HEK293 (cell line): ENCODE data around the gene CRIP1.

Source experiments
- CTCF ChIA-PET: fragments of 350-600 bp; formaldehyde crosslinking; extraction: SDS; loops from one replicate; lab custom pipeline; 2021; ENCODE audit warnings: antibody characterized with exemption; lab: Yijun Ruan, JAX
- POLR2A ChIA-PET: fragments of 300-600 bp; formaldehyde crosslinking; extraction: SDS; loops from one replicate; lab custom pipeline; 2020; ENCODE audit warnings: antibody characterized with exemption, inconsistent platforms; lab: Yijun Ruan, JAX
- H3K27ac ChIP-seq: fragments of 200-500 bp; sonication (Bioruptor generic); 2 replicates; pipeline ENCODE4 v1.5.1; 2014; ENCODE audit warnings: low read depth, low read length, control low read depth, inconsistent platforms; ENCODE audit errors: extremely low read depth
- H3K36me3 ChIP-seq, 2 experiments: fragments of 200-500 bp in 1 of 2; sonication (Bioruptor generic) in 1 of 2; 1 replicate in 1 of 2; 2 replicates in 1 of 2; pipeline ENCODE4 v1.5.1; 2014 to 2017; ENCODE audit warnings: inconsistent platforms in 2 of 2, low read length in 2 of 2; ENCODE audit not compliant: control insufficient read depth in 2 of 2, insufficient read depth in 1 of 2
- H3K4me1 ChIP-seq: fragments of 200-500 bp; sonication (Bioruptor generic); 2 replicates; pipeline ENCODE4 v1.5.1; 2014; ENCODE audit warnings: mild to moderate bottlenecking, low read length, inconsistent platforms; ENCODE audit not compliant: control insufficient read depth, insufficient read depth
- H3K4me3 ChIP-seq: 2 replicates; pipeline ENCODE4 v1.5.1; 2011; ENCODE audit warnings: low read depth, mild to moderate bottlenecking, control low read depth, low read length, moderate library complexity
- H3K9me3 ChIP-seq: fragments of 200-500 bp; sonication (Bioruptor generic); 2 replicates; pipeline ENCODE4 v1.5.1; 2014; ENCODE audit warnings: low read depth, low read length, inconsistent platforms; ENCODE audit not compliant: control insufficient read depth, insufficient read depth
- BCL11A ChIP-seq: fragments of 450-650 bp; formaldehyde crosslinking; IDR thresholded peaks from 2 replicates; pipeline ENCODE4 v1.5.1; 2016; ENCODE audit warnings: low read depth, missing biosample characterization, missing genetic modification characterization
- BCL11B ChIP-seq: fragments of 450-650 bp; formaldehyde crosslinking; IDR thresholded peaks from 2 replicates; pipeline ENCODE4 v1.5.1; 2016; ENCODE audit warnings: low read depth, missing biosample characterization, missing genetic modification characterization
- GLIS1 ChIP-seq: fragments of 450-650 bp; formaldehyde crosslinking; IDR thresholded peaks from 2 replicates; pipeline ENCODE4 v1.5.1; 2016; ENCODE audit warnings: missing biosample characterization, missing genetic modification characterization
- GLIS2 ChIP-seq: fragments of 450-650 bp; formaldehyde crosslinking; IDR thresholded peaks from 2 replicates; pipeline ENCODE4 v1.5.1; 2016; ENCODE audit warnings: missing biosample characterization, missing genetic modification characterization
- IKZF3 ChIP-seq: fragments of 450-650 bp; IDR thresholded peaks from 2 replicates; pipeline ENCODE4 v1.5.0; 2018; ENCODE audit warnings: missing biosample characterization, mild to moderate bottlenecking, missing genetic modification characterization, moderate library complexity
- KLF17 ChIP-seq: fragments of 450-650 bp; formaldehyde crosslinking; IDR thresholded peaks from 2 replicates; pipeline ENCODE4 v1.5.1; 2016; ENCODE audit warnings: missing biosample characterization, missing genetic modification characterization
- KLF8 ChIP-seq: fragments of 450-650 bp; formaldehyde crosslinking; IDR thresholded peaks from 2 replicates; pipeline ENCODE4 v1.5.1; 2016; ENCODE audit warnings: missing biosample characterization, missing genetic modification characterization
- PRDM1 ChIP-seq: fragments of 450-650 bp; formaldehyde crosslinking; IDR thresholded peaks from 2 replicates; pipeline ENCODE4; 2016; ENCODE audit warnings: missing biosample characterization, missing genetic modification characterization
- SP7 ChIP-seq: fragments of 450-650 bp; formaldehyde crosslinking; IDR thresholded peaks from 2 replicates; pipeline ENCODE4 v1.5.1; 2016; ENCODE audit warnings: missing biosample characterization, missing genetic modification characterization
- TRIM28 ChIP-seq: IDR thresholded peaks from 2 replicates; pipeline ENCODE4 v1.6.1; 2011; ENCODE audit warnings: low read length, control low read depth, borderline replicate concordance
- ZFHX2 ChIP-seq: fragments of 450-650 bp; formaldehyde crosslinking; conservative IDR thresholded peaks from 2 replicates; pipeline ENCODE4 v1.5.1; 2016; ENCODE audit warnings: missing biosample characterization, missing genetic modification characterization
- ZFP41 ChIP-seq: fragments of 450-650 bp; formaldehyde crosslinking; IDR thresholded peaks from 2 replicates; pipeline ENCODE4 v1.5.1; 2016; ENCODE audit warnings: missing biosample characterization, missing genetic modification characterization, borderline replicate concordance
- ZIC2 ChIP-seq: fragments of 450-650 bp; formaldehyde crosslinking; IDR thresholded peaks from 2 replicates; pipeline ENCODE4 v1.5.1; 2016; ENCODE audit warnings: missing biosample characterization, missing genetic modification characterization
- ZNF140 ChIP-seq: fragments of 450-650 bp; formaldehyde crosslinking; IDR thresholded peaks from 2 replicates; pipeline ENCODE4 v1.5.1; 2016; ENCODE audit warnings: missing biosample characterization, missing genetic modification characterization
- ZNF202 ChIP-seq: fragments of 450-650 bp; formaldehyde crosslinking; IDR thresholded peaks from 2 replicates; pipeline ENCODE4 v1.5.1; 2016; ENCODE audit warnings: missing biosample characterization, missing genetic modification characterization, borderline replicate concordance
- ZNF266 ChIP-seq: fragments of 450-650 bp; formaldehyde crosslinking; IDR thresholded peaks from 2 replicates; pipeline ENCODE4 v1.5.1; 2016; ENCODE audit warnings: missing biosample characterization, missing genetic modification characterization, low read depth
- ZNF324 ChIP-seq: fragments of 450-650 bp; formaldehyde crosslinking; IDR thresholded peaks from 2 replicates; pipeline ENCODE4 v1.5.1; 2016; ENCODE audit warnings: missing biosample characterization, missing genetic modification characterization
- ZNF335 ChIP-seq: fragments of 450-650 bp; formaldehyde crosslinking; conservative IDR thresholded peaks from 2 replicates; pipeline ENCODE4 v1.5.1; 2016; ENCODE audit warnings: missing biosample characterization, missing genetic modification characterization
- ZNF426 ChIP-seq: fragments of 450-650 bp; formaldehyde crosslinking; IDR thresholded peaks from 2 replicates; pipeline ENCODE4 v1.5.1; 2017; ENCODE audit warnings: missing biosample characterization, missing genetic modification characterization, mild to moderate bottlenecking, inconsistent platforms, moderate library complexity
- ZNF544 ChIP-seq: fragments of 450-650 bp; formaldehyde crosslinking; IDR thresholded peaks from 2 replicates; pipeline ENCODE4 v1.5.0; 2017; ENCODE audit warnings: missing biosample characterization, missing genetic modification characterization
- ZNF548 ChIP-seq: fragments of 450-650 bp; formaldehyde crosslinking; IDR thresholded peaks from 2 replicates; pipeline ENCODE4 v1.5.1; 2016; ENCODE audit warnings: missing biosample characterization, missing genetic modification characterization
- ZNF558 ChIP-seq: fragments of 450-650 bp; formaldehyde crosslinking; IDR thresholded peaks from 2 replicates; pipeline ENCODE4 v1.5.1; 2016; ENCODE audit warnings: missing biosample characterization, missing genetic modification characterization
- ZNF596 ChIP-seq: fragments of 450-650 bp; IDR thresholded peaks from 2 replicates; pipeline ENCODE4 v1.5.0; 2018; ENCODE audit warnings: missing biosample characterization, mild to moderate bottlenecking, missing genetic modification characterization, moderate library complexity
- ZNF600 ChIP-seq: fragments of 450-650 bp; formaldehyde crosslinking; IDR thresholded peaks from 2 replicates; pipeline ENCODE4 v1.5.1; 2016; ENCODE audit warnings: missing biosample characterization, missing genetic modification characterization
- ZNF626 ChIP-seq: fragments of 450-650 bp; sonication (Bioruptor Pico); formaldehyde crosslinking; IDR thresholded peaks from 2 replicates; pipeline ENCODE4 v1.5.1; 2018; ENCODE audit warnings: missing biosample characterization, missing genetic modification characterization, inconsistent platforms
- ZNF664 ChIP-seq: fragments of 450-650 bp; formaldehyde crosslinking; IDR thresholded peaks from 2 replicates; pipeline ENCODE4 v1.5.1; 2016; ENCODE audit warnings: missing biosample characterization, missing genetic modification characterization
- ZNF792 ChIP-seq: fragments of 450-650 bp; formaldehyde crosslinking; IDR thresholded peaks from 2 replicates; pipeline ENCODE4 v1.5.1; 2016; ENCODE audit warnings: missing biosample characterization, missing genetic modification characterization
- TF ChIP-seq, protein P1 (sequence below): fragments of 450-650 bp; formaldehyde crosslinking; IDR thresholded peaks from 2 replicates; pipeline ENCODE4 v1.5.1; 2016; ENCODE audit warnings: missing biosample characterization, missing genetic modification characterization
- TF ChIP-seq, protein P2 (sequence below): fragments of 450-650 bp; formaldehyde crosslinking; IDR thresholded peaks from 2 replicates; pipeline ENCODE4 v1.5.1; 2016; ENCODE audit warnings: missing biosample characterization, missing genetic modification characterization

Gene CRIP1

GRCh38 chr14:105468621-105469241, 18.0 kb upstream of the CRIP1 start:
- POLR2A ChIA-PET = interaction anchor here (0.5 to 0.9 kb wide), 2 partner anchors 21 to 23 kb away, joined by 3 to 10 read pairs; no protein-coding TSS in a partner anchor
- Histone ChIP-seq H3K4me1 (peaks cover 15% of the 10 kb centered on the region), H3K36me3 (peaks cover 0 to 60% of the 10 kb centered on the region in 2 experiments; a peak in 1 of 3 replicates), H3K9me3 (no peaks in the 10 kb centered on the region), H3K27ac (no peak overlapping the region), H3K4me3 (no peak overlapping the region)
- peak; percentile 69 for TF ChIP-seq ZFHX2 (tag by site-specific recombination)
- TF ChIP-seq ZNF548 = no peak
- no peak for TF ChIP-seq ZNF544 (tag by site-specific recombination)
- no peak for TF ChIP-seq ZNF664
- no peak for TF ChIP-seq ZNF426 (tag by site-specific recombination)
- TF ChIP-seq KLF17 (tag by site-specific recombination) = no peak
- no peak for TF ChIP-seq ZNF266 (tag by site-specific recombination)
- no peak for TF ChIP-seq ZNF596
- TF ChIP-seq TRIM28 = no peak
- TF ChIP-seq ZNF335 (tag by site-specific recombination) = peak; percentile 65
- TF ChIP-seq BCL11A = peak; percentile 41; the same call in 1 of the 2 replicates
- no peak for TF ChIP-seq SP7 (tag by site-specific recombination)
- 0 out of 2 replicates have a peak, but pooled peaks have one; percentile 28 for TF ChIP-seq KLF8 (tag by site-specific recombination)
- no peak for TF ChIP-seq PRDM1 (tag by site-specific recombination)
- peak; percentile 27; the same call in 1 of the 2 replicates for TF ChIP-seq GLIS2
- no peak for TF ChIP-seq ZNF324 (tag by site-specific recombination)
- TF ChIP-seq ZNF626 (tag by site-specific recombination) = no peak
- no peak for TF ChIP-seq ZNF792 (tag by site-specific recombination)
- TF ChIP-seq ZIC2 (tag by site-specific recombination) = peak; percentile 53
- TF ChIP-seq BCL11B (tag by site-specific recombination) = no peak
- TF ChIP-seq, protein P1, sequence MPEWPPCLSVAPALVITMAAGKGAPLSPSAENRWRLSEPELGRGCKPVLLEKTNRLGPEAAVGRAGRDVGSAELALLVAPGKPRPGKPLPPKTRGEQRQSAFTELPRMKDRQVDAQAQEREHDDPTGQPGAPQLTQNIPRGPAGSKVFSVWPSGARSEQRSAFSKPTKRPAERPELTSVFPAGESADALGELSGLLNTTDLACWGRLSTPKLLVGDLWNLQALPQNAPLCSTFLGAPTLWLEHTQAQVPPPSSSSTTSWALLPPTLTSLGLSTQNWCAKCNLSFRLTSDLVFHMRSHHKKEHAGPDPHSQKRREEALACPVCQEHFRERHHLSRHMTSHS (tag by site-specific recombination) = no peak
- no peak for TF ChIP-seq ZNF558 (tag by site-specific recombination)
- CTCF ChIA-PET = interaction anchor here (0.6 to 5.7 kb wide), 3 partner anchors 13 to 82 kb away, joined by 5 to 31 read pairs (median 6); no protein-coding TSS in a partner anchor

DNA sequence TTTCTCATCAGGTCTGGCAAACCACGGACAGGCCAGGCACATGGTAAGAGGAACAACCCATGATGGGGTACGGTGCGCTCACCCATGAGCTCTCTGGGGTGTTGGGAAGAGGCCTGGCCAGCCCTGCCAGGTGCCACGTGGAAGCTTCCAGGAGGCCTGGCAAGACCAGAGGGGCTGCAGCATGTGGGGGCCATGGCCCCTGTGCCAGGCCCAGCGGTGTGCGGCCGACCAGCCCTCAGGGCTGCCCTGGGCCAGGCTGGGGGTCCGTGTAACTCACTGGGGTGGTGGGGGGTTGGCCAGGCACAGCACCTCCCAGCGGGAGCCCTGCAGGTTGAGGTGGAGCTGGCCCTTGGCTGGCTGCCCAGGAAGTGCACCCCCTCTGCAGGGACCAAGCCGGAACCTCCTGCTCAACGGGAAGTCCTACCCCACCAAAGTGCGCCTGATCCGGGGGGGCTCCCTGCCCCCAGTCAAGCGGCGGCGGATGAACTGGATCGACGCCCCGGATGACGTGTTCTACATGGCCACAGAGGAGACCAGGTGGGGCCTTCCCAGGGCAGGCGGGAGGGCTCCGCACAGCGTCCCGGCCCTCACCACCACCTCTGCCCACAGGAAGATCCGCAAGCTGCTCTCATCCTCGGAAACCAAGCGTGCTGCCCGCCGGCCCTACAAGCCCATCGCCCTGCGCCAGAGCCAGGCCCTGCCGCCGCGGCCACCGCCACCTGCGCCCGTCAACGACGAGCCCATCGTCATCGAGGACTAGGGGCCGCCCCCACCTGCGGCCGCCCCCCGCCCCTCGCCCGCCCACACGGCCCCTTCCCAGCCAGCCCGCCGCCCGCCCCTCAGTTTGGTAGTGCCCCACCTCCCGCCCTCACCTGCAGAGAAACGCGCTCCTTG, 17.0 kb upstream of the CRIP1 start:
- ChIA-PET POLR2A (interaction anchor here (0.9 to 1.4 kb wide), 3 partner anchors 11 to 59 kb away, joined by 3 to 10 read pairs (median 4); no protein-coding TSS in a partner anchor), CTCF (interaction anchor here (0.6 to 5.7 kb wide), 3 partner anchors 12 to 83 kb away, joined by 5 to 36 read pairs (median 31); no protein-coding TSS in a partner anchor)
- peaks cover 16% of the 10 kb centered on the region for H3K4me1 ChIP-seq

More for the DNA sequence above, 17.0 kb upstream of the CRIP1 start:
- peak; percentile 96 for TF ChIP-seq GLIS1 (tag by site-specific recombination)
- TF ChIP-seq ZNF140 (tag by site-specific recombination) = no peak
- TF ChIP-seq ZFP41 = no peak
- TF ChIP-seq IKZF3 (tag by site-specific recombination) = peak; percentile 41; the same call in 1 of the 2 replicates
- peak; percentile 63 for TF ChIP-seq GLIS2
- TF ChIP-seq ZNF600 (tag by site-specific recombination) = 0 out of 2 replicates have a peak, but pooled peaks have one; percentile 40
- peak; percentile 60; the same call in 1 of the 2 replicates for TF ChIP-seq ZNF202
- TF ChIP-seq, protein P2, sequence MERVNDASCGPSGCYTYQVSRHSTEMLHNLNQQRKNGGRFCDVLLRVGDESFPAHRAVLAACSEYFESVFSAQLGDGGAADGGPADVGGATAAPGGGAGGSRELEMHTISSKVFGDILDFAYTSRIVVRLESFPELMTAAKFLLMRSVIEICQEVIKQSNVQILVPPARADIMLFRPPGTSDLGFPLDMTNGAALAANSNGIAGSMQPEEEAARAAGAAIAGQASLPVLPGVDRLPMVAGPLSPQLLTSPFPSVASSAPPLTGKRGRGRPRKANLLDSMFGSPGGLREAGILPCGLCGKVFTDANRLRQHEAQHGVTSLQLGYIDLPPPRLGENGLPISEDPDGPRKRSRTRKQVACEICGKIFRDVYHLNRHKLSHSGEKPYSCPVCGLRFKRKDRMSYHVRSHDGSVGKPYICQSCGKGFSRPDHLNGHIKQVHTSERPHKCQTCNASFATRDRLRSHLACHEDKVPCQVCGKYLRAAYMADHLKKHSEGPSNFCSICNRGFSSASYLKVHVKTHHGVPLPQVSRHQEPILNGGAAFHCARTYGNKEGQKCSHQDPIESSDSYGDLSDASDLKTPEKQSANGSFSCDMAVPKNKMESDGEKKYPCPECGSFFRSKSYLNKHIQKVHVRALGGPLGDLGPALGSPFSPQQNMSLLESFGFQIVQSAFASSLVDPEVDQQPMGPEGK (tag by site-specific recombination) = peak; percentile 40
- no peaks in the 10 kb centered on the region for H3K9me3 ChIP-seq
- H3K36me3 ChIP-seq = peaks cover 0 to 51% of the 10 kb centered on the region in 2 experiments; a peak in 1 of 3 replicates
- no peak overlapping the region for H3K4me3 ChIP-seq
- H3K27ac ChIP-seq = no peak overlapping the region
